ENCODE data around the gene PTPRR.

PTPRR gene

GRCh38 chr12:70784042-70784668, 136.4 kb downstream of the PTPRR start:
- Histone ChIP-seq H3K27me3 (replicated peaks; ENCODE audit: control insufficient read depth, insufficient read depth, low read length) (no peaks in the 10 kb centered on the region), H3K36me3 (ENCODE audit: control insufficient read depth, insufficient read depth, low read length) (no peaks in the 10 kb centered on the region), H3K4me3 (replicated peaks; ENCODE audit: low read depth, low read length) (no peak overlapping the region)
- no peak for TF ChIP-seq CTCF (IDR thresholded peaks at IDR 0.05; ENCODE audit: insufficient read depth, low read length, poor library complexity, severe bottlenecking)
- no peak for DNase-seq (ENCODE audit: extremely low read depth, insufficient read length)

- DNase-seq (ENCODE audit: extremely low read depth, insufficient read length): no peak
- no peaks in the 10 kb centered on the region for H3K27me3 ChIP-seq (replicated peaks; ENCODE audit: control insufficient read depth, insufficient read depth, low read length)
- H3K4me3 ChIP-seq (replicated peaks; ENCODE audit: low read depth, low read length): no peak overlapping the region
- H3K36me3 ChIP-seq (ENCODE audit: control insufficient read depth, insufficient read depth, low read length): no peaks in the 10 kb centered on the region
- no peak for TF ChIP-seq CTCF (IDR thresholded peaks at IDR 0.05; ENCODE audit: insufficient read depth, low read length, poor library complexity, severe bottlenecking)
Observed at GRCh38 chr12:70783455-70783854, 137.1 kb downstream of the PTPRR start.

DNA sequence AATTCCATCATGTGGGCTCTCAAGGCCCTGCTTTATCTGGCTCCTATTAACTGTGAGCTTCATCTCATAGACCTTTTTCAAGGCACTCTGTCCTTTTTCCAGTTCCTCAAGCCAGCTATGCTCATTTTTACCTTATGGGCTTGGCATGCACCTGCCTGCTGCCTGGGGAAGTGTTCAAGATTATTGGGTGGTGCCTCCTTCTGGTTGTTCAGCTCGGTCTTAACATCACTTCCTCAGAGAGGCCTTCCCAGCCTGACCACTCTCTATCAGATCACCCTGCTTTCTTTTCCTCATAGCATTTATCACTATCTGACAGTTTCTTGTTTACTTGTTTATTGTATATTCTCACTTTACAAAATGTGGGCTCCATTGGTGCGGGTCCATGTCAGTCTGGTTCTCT, 141.3 kb downstream of the PTPRR start:
- H3K36me3 ChIP-seq (ENCODE audit: control insufficient read depth, insufficient read depth, low read length): no peaks in the 10 kb centered on the region
- H3K27me3 ChIP-seq (replicated peaks; ENCODE audit: control insufficient read depth, insufficient read depth, low read length): no peaks in the 10 kb centered on the region
- H3K4me3 ChIP-seq (replicated peaks; ENCODE audit: low read depth, low read length): no peak overlapping the region
- TF ChIP-seq CTCF (IDR thresholded peaks at IDR 0.05; ENCODE audit: insufficient read depth, low read length, poor library complexity, severe bottlenecking): no peak
- DNase-seq (ENCODE audit: extremely low read depth, insufficient read length): no peak

- H3K4me3 ChIP-seq (replicated peaks; ENCODE audit: low read depth, low read length): no peak overlapping the region
- DNase-seq (ENCODE audit: extremely low read depth, insufficient read length): no peak
- no peaks in the 10 kb centered on the region for H3K27me3 ChIP-seq (replicated peaks; ENCODE audit: control insufficient read depth, insufficient read depth, low read length)
- H3K36me3 ChIP-seq (ENCODE audit: control insufficient read depth, insufficient read depth, low read length): no peaks in the 10 kb centered on the region
- TF ChIP-seq CTCF (IDR thresholded peaks at IDR 0.05; ENCODE audit: insufficient read depth, low read length, poor library complexity, severe bottlenecking): no peak
Observed at GRCh38 chr12:70774055-70774454, 146.5 kb downstream of the PTPRR start.

DNA sequence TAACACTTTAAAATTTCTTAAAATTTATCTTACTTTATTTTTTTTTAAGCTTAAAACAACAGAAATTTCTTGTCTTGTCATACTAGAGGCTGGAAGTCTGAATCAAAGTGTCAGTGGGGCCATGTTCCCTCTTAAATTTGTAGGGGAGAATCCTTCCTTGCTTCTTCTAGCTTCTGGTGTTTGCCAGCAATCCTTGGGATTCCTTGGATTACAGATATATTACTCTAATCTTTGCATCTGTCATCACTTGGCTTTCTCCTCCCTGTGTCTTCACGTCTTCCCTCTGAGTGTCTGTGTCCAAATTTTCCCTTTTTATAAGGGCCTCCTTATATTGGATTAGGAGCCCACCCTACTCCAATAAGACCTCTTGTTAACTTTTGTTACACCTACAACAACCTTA, 147.7 kb downstream of the PTPRR start:
- no peaks in the 10 kb centered on the region for H3K27me3 ChIP-seq (replicated peaks; ENCODE audit: control insufficient read depth, insufficient read depth, low read length)
- no peak for DNase-seq (ENCODE audit: extremely low read depth, insufficient read length)
- H3K4me3 ChIP-seq (replicated peaks; ENCODE audit: low read depth, low read length): no peak overlapping the region
- no peak for TF ChIP-seq CTCF (IDR thresholded peaks at IDR 0.05; ENCODE audit: insufficient read depth, low read length, poor library complexity, severe bottlenecking)
- no peaks in the 10 kb centered on the region for H3K36me3 ChIP-seq (ENCODE audit: control insufficient read depth, insufficient read depth, low read length)

- no peak for TF ChIP-seq CTCF (IDR thresholded peaks at IDR 0.05; ENCODE audit: insufficient read depth, low read length, poor library complexity, severe bottlenecking)
- H3K4me3 ChIP-seq (replicated peaks; ENCODE audit: low read depth, low read length): no peak overlapping the region
- no peaks in the 10 kb centered on the region for H3K27me3 ChIP-seq (replicated peaks; ENCODE audit: control insufficient read depth, insufficient read depth, low read length)
- no peaks in the 10 kb centered on the region for H3K36me3 ChIP-seq (ENCODE audit: control insufficient read depth, insufficient read depth, low read length)
- DNase-seq (ENCODE audit: extremely low read depth, insufficient read length): no peak
Observed at GRCh38 chr12:70771581-70771980, 149.0 kb downstream of the PTPRR start.
